ENCODE measurements around the gene TRAK1. TPM values are rescaled to one million over a fixed set of nuclear protein-coding genes. Genes with fewer than 3 reads are reported as not detected.

The TRAK1 gene
- polyA plus RNA-seq, 1 donor (not counting 4 experiments of a cell fraction or from before 2014, with no cell fraction given) = 58.2 TPM

- Histone ChIP-seq H3K27me3 (ENCODE audit: control insufficient read depth, extremely low read depth, insufficient read depth, low read length) (no peaks in the 10 kb centered on the region), H3K79me2 (ENCODE audit: control insufficient read depth, insufficient read depth, low read length) (no peaks in the 10 kb centered on the region), H3K27ac (ENCODE audit: control insufficient read depth, insufficient read depth, low read length) (peak overlapping the region; percentile 77), H3K4me1 (ENCODE audit: control insufficient read depth, extremely low read depth, insufficient read depth, low read length) (peaks cover 35% of the 10 kb centered on the region), H2AFZ (ENCODE audit: control insufficient read depth, low read length) (no peak overlapping the region), H3K9me3 (ENCODE audit: control insufficient read depth, low read depth, low read length) (no peaks in the 10 kb centered on the region), H4K20me1 (ENCODE audit: control insufficient read depth, extremely low read depth, insufficient read depth, low read length) (no peaks in the 10 kb centered on the region), H3K36me3 (ENCODE audit: control insufficient read depth in 2 of 2, extremely low read depth in 1 of 2, insufficient read depth in 2 of 2, low read length in 2 of 2) (no peaks in the 10 kb centered on the region), H3K4me3 (ENCODE audit: control insufficient read depth in 2 of 3, extremely low read depth in 1 of 3, insufficient read depth in 2 of 3, low read depth in 1 of 3, low read length in 3 of 3) (peak overlapping the region in 2 of 3 experiments; percentile 46 to 48), H3K9ac (ENCODE audit: control insufficient read depth, extremely low read depth, insufficient read depth, low read length) (peak overlapping the region; percentile 30), H3K4me2 (ENCODE audit: control insufficient read depth, extremely low read depth, insufficient read depth, low read depth, low read length) (peak overlapping the region; percentile 64), H3K9me1 (ENCODE audit: control insufficient read depth, extremely low read depth, insufficient read depth, low read length) (no peaks in the 10 kb centered on the region)
- TF ChIP-seq, protein P1, sequence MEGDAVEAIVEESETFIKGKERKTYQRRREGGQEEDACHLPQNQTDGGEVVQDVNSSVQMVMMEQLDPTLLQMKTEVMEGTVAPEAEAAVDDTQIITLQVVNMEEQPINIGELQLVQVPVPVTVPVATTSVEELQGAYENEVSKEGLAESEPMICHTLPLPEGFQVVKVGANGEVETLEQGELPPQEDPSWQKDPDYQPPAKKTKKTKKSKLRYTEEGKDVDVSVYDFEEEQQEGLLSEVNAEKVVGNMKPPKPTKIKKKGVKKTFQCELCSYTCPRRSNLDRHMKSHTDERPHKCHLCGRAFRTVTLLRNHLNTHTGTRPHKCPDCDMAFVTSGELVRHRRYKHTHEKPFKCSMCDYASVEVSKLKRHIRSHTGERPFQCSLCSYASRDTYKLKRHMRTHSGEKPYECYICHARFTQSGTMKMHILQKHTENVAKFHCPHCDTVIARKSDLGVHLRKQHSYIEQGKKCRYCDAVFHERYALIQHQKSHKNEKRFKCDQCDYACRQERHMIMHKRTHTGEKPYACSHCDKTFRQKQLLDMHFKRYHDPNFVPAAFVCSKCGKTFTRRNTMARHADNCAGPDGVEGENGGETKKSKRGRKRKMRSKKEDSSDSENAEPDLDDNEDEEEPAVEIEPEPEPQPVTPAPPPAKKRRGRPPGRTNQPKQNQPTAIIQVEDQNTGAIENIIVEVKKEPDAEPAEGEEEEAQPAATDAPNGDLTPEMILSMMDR (optimal IDR thresholded peaks at IDR 0.05 in 1 of 3, IDR thresholded peaks at IDR 0.05 in 1 of 3, conservative IDR thresholded peaks at IDR 0.05 in 1 of 3; ENCODE audit: extremely low read depth in 1 of 3, insufficient read depth in 2 of 3, low read length in 3 of 3) = no peak
- TF ChIP-seq EZH2 (IDR thresholded peaks at IDR 0.05; ENCODE audit: low read length) = no peak
- peak; percentile 85 for DNase-seq (ENCODE audit: low read depth, low spot score)
- peak; percentile 81 for FAIRE-seq
- dilution Hi-C loops (cut with MboI; ENCODE audit: extremely low pct_ligation_motif_present, low sequenced_read_pairs) = loop anchor here (25.0 kb wide), 2 partner anchors 106 to 181 kb away; no protein-coding TSS in a partner anchor
Measured at GRCh38 chr3:42256135-42256819, 165.1 kb downstream of the TRAK1 start.

- Histone ChIP-seq H3K4me1 (ENCODE audit: control insufficient read depth, extremely low read depth, insufficient read depth, low read length) (peaks cover 41% of the 10 kb centered on the region), H3K9me3 (ENCODE audit: control insufficient read depth, low read depth, low read length) (no peaks in the 10 kb centered on the region), H3K79me2 (ENCODE audit: control insufficient read depth, insufficient read depth, low read length) (no peaks in the 10 kb centered on the region), H3K27me3 (ENCODE audit: control insufficient read depth, extremely low read depth, insufficient read depth, low read length) (no peaks in the 10 kb centered on the region), H3K9ac (ENCODE audit: control insufficient read depth, extremely low read depth, insufficient read depth, low read length) (peak overlapping the region; percentile 30), H2AFZ (ENCODE audit: control insufficient read depth, low read length) (peak overlapping the region; percentile 45), H3K4me3 (ENCODE audit: control insufficient read depth in 2 of 3, extremely low read depth in 1 of 3, insufficient read depth in 2 of 3, low read depth in 1 of 3, low read length in 3 of 3) (peak overlapping the region in 2 of 3 experiments; percentile 46 to 48), H3K36me3 (ENCODE audit: control insufficient read depth in 2 of 2, extremely low read depth in 1 of 2, insufficient read depth in 2 of 2, low read length in 2 of 2) (no peaks in the 10 kb centered on the region), H3K27ac (ENCODE audit: control insufficient read depth, insufficient read depth, low read length) (peak overlapping the region; percentile 77), H3K4me2 (ENCODE audit: control insufficient read depth, extremely low read depth, insufficient read depth, low read depth, low read length) (peak overlapping the region; percentile 64), H4K20me1 (ENCODE audit: control insufficient read depth, extremely low read depth, insufficient read depth, low read length) (no peaks in the 10 kb centered on the region), H3K9me1 (ENCODE audit: control insufficient read depth, extremely low read depth, insufficient read depth, low read length) (no peaks in the 10 kb centered on the region)
- TF ChIP-seq, protein P1 (optimal IDR thresholded peaks at IDR 0.05 in 1 of 3, IDR thresholded peaks at IDR 0.05 in 1 of 3, conservative IDR thresholded peaks at IDR 0.05 in 1 of 3; ENCODE audit: extremely low read depth in 1 of 3, insufficient read depth in 2 of 3, low read length in 3 of 3) = no peak
- TF ChIP-seq EZH2 (IDR thresholded peaks at IDR 0.05; ENCODE audit: low read length) = no peak
- FAIRE-seq (peak; percentile 100), DNase-seq (ENCODE audit: low read depth, low spot score) (peak; percentile 73)
- dilution Hi-C loops (cut with MboI; ENCODE audit: extremely low pct_ligation_motif_present, low sequenced_read_pairs) = loop anchor here (25.0 kb wide), 2 partner anchors 105 to 180 kb away; no protein-coding TSS in a partner anchor
Measured at GRCh38 chr3:42257007-42257406, 165.8 kb downstream of the TRAK1 start.
